H1 (cell line): ENCODE results near the gene TUT7. TPM values are rescaled to one million over a fixed set of nuclear protein-coding genes. Genes with fewer than 3 reads are reported as not detected.

Source experiments
- CTCF ChIA-PET: fragments of 300-600 bp; sonication (Branson Sonifier 250); formaldehyde crosslinking; loops from one replicate; lab custom pipeline; 2021; ENCODE audit not compliant: partially characterized antibody; lab: Charles Lee
- POLR2A ChIA-PET: fragments of 300-600 bp; sonication (Branson Sonifier 250); formaldehyde crosslinking; loops from one replicate; lab custom pipeline; 2021; ENCODE audit warnings: inconsistent platforms; ENCODE audit not compliant: partially characterized antibody; lab: Charles Lee
- DNase-seq, 2 experiments: peaks; one replicate each; pipeline versions ENCODE4 v3.0.0 to v3.0.0-alpha.2; 2010 to 2022; ENCODE audit warnings: low spot score in 2 of 2, low read depth in 1 of 2, mixed read lengths in 1 of 2
- FAIRE-seq: peaks from 2 replicates; lab custom pipeline; 2011; peaks lifted over from hg19 to GRCh38; lab: Jason Lieb, UNC
- H2AFZ ChIP-seq: 2 replicates; pipeline ENCODE4 v1.8.1; 2012; ENCODE audit warnings: low read length, inconsistent platforms
- H2AK5ac ChIP-seq: 2 replicates; pipeline ENCODE4 v1.6.1; 2013; ENCODE audit warnings: low read depth, low read length
- H2BK120ac ChIP-seq: replicated peaks from 2 replicates; pipeline ENCODE3; 2013; ENCODE audit warnings: low read depth, low read length, inconsistent platforms
- H2BK12ac ChIP-seq: 2 replicates; pipeline ENCODE4 v1.6.1; 2013; ENCODE audit warnings: low read depth, low read length
- H2BK15ac ChIP-seq: 2 replicates; pipeline ENCODE4 v1.6.1; 2013; ENCODE audit warnings: low read length
- H2BK20ac ChIP-seq: 2 replicates; pipeline ENCODE4 v1.6.1; 2013; ENCODE audit warnings: low read length
- H2BK5ac ChIP-seq: 2 replicates; pipeline ENCODE4 v1.6.1; 2013; ENCODE audit warnings: low read depth, low read length
- H3K14ac ChIP-seq: 2 replicates; pipeline ENCODE4 v1.6.1; 2013; ENCODE audit warnings: inconsistent platforms; ENCODE audit not compliant: insufficient read length
- H3K18ac ChIP-seq: 2 replicates; pipeline ENCODE4 v1.6.1; 2013; ENCODE audit warnings: low read length; ENCODE audit errors: extremely low read depth
- H3K23ac ChIP-seq: 2 replicates; pipeline ENCODE4 v1.6.1; 2013; ENCODE audit warnings: inconsistent platforms; ENCODE audit not compliant: insufficient read length
- H3K23me2 ChIP-seq: 2 replicates; pipeline ENCODE4 v1.6.1; 2013; ENCODE audit warnings: low read depth, low read length
- H3K27ac ChIP-seq: 2 replicates; pipeline ENCODE4 v1.6.1; 2011; ENCODE audit warnings: low read depth, low read length, inconsistent platforms
- H3K27me3 ChIP-seq, 4 experiments: replicated peaks in 1 of 4; 1 replicate in 1 of 4; 2 replicates in 3 of 4; pipeline versions ENCODE4 v1.6.1 to v1.8.1; 2011 to 2013; ENCODE audit warnings: low read length in 3 of 4, mild to moderate bottlenecking in 3 of 4, inconsistent platforms in 2 of 4, mixed read lengths in 2 of 4, moderate library complexity in 1 of 4; ENCODE audit not compliant: control insufficient read depth in 3 of 4, insufficient read depth in 3 of 4; ENCODE audit errors: extremely low read depth in 1 of 4
- H3K36me3 ChIP-seq, 4 experiments: 2 replicates each; pipeline versions ENCODE4 v1.6.1 to v1.8.1; 2011 to 2013; ENCODE audit warnings: mild to moderate bottlenecking in 4 of 4, low read length in 3 of 4, moderate library complexity in 2 of 4, control low read depth in 1 of 4, inconsistent platforms in 1 of 4; ENCODE audit not compliant: insufficient read depth in 4 of 4, control insufficient read depth in 2 of 4
- H3K4ac ChIP-seq: replicated peaks from 2 replicates; pipeline ENCODE3; 2013; ENCODE audit warnings: low read length, low read depth, mixed read lengths, inconsistent platforms; ENCODE audit not compliant: insufficient read length
- H3K4me1 ChIP-seq, 4 experiments: replicated peaks in 1 of 4; 1 replicate in 1 of 4; 2 replicates in 3 of 4; pipeline versions ENCODE4 v1.6.1 to v1.8.1; 2011 to 2013; ENCODE audit warnings: low read length in 3 of 4, inconsistent platforms in 2 of 4, mixed read lengths in 1 of 4; ENCODE audit not compliant: insufficient read depth in 4 of 4, control insufficient read depth in 3 of 4
- H3K4me2 ChIP-seq, 2 experiments: 2 replicates each; pipeline versions ENCODE4 v1.6.1 to v1.8.1; 2011 to 2013; ENCODE audit warnings: low read depth in 2 of 2, low read length in 2 of 2, control low read depth in 1 of 2, inconsistent platforms in 1 of 2, mild to moderate bottlenecking in 1 of 2; ENCODE audit not compliant: insufficient read depth in 1 of 2
- H3K4me3 ChIP-seq, 4 experiments: fragments of 200-600, 300-600 bp in 1 of 4; sonication (generic), shearing (Covaris generic), sonication (Bioruptor Twin) in 1 of 4; 2 replicates each; pipeline versions ENCODE4 v1.5.1 to v1.8.1; 2011 to 2016; ENCODE audit warnings: low read length in 4 of 4, low read depth in 3 of 4, control low read depth in 2 of 4, inconsistent platforms in 2 of 4, mild to moderate bottlenecking in 2 of 4, mixed read lengths in 1 of 4, moderate library complexity in 1 of 4; ENCODE audit not compliant: insufficient read depth in 2 of 4; ENCODE audit errors: extremely low read depth in 1 of 4
- H3K56ac ChIP-seq: replicated peaks from 2 replicates; pipeline ENCODE3; 2013; ENCODE audit warnings: low read depth, mild to moderate bottlenecking, mixed read lengths, low read length, inconsistent platforms; ENCODE audit not compliant: insufficient read length
- H3K79me1 ChIP-seq: 2 replicates; pipeline ENCODE4 v1.6.1; 2013; ENCODE audit warnings: low read depth, low read length, control low read depth
- H3K79me2 ChIP-seq, 2 experiments: 2 replicates each; pipeline versions ENCODE4 v1.6.1 to v1.8.1; 2012 to 2013; ENCODE audit warnings: low read length in 2 of 2, mild to moderate bottlenecking in 2 of 2, inconsistent platforms in 1 of 2; ENCODE audit not compliant: insufficient read depth in 2 of 2, control insufficient read depth in 1 of 2
- H3K9ac ChIP-seq, 4 experiments: replicated peaks in 1 of 4; 1 replicate in 1 of 4; 2 replicates in 3 of 4; pipeline versions ENCODE4 v1.6.1 to v1.8.1; 2011 to 2013; ENCODE audit warnings: low read depth in 3 of 4, low read length in 3 of 4, control low read depth in 2 of 4, mild to moderate bottlenecking in 2 of 4, moderate library complexity in 2 of 4, inconsistent platforms in 1 of 4; ENCODE audit errors: extremely low read depth in 1 of 4
- H3K9me3 ChIP-seq, 2 experiments: 2 replicates each; pipeline versions ENCODE4 v1.6.1 to v1.8.1; 2012 to 2013; ENCODE audit warnings: mild to moderate bottlenecking in 2 of 2, moderate library complexity in 2 of 2, control low read depth in 1 of 2, inconsistent platforms in 1 of 2, low read depth in 1 of 2, low read length in 1 of 2, mixed read lengths in 1 of 2; ENCODE audit not compliant: insufficient read depth in 2 of 2
- H4K20me1 ChIP-seq, 2 experiments: replicated peaks in 1 of 2; 2 replicates each; pipeline versions ENCODE3 to v1.8.1; 2011 to 2013; ENCODE audit warnings: inconsistent platforms in 2 of 2, low read length in 2 of 2, mild to moderate bottlenecking in 1 of 2; ENCODE audit not compliant: insufficient read depth in 2 of 2, control insufficient read depth in 1 of 2
- H4K5ac ChIP-seq: 2 replicates; pipeline ENCODE4 v1.6.1; 2013; ENCODE audit warnings: low read length, low read depth, mixed read lengths, inconsistent platforms; ENCODE audit not compliant: insufficient read length
- H4K8ac ChIP-seq: 2 replicates; pipeline ENCODE4 v1.8.0; 2013; ENCODE audit warnings: mild to moderate bottlenecking, moderate library complexity, low read length, inconsistent platforms; ENCODE audit not compliant: insufficient read depth; ENCODE audit errors: extremely low read depth
- H4K91ac ChIP-seq: replicated peaks from 2 replicates; pipeline ENCODE3; 2013; ENCODE audit warnings: low read length, mixed read lengths, inconsistent platforms; ENCODE audit not compliant: insufficient read length
- ATF2 ChIP-seq: IDR thresholded peaks from 2 replicates; pipeline ENCODE4 v1.6.1; 2012; ENCODE audit warnings: low read length, inconsistent platforms
- BACH1 ChIP-seq: IDR thresholded peaks from 2 replicates; pipeline ENCODE4 v1.6.1; 2012; ENCODE audit warnings: low read length, improper control_type of control experiment
- CHD2 ChIP-seq: IDR thresholded peaks from 2 replicates; pipeline ENCODE4 v1.6.1; 2012; ENCODE audit warnings: low read length, improper control_type of control experiment
- EZH2 ChIP-seq: fragments of 200-600 bp; sonication (generic); IDR thresholded peaks from 2 replicates; pipeline ENCODE4 v1.7.1; 2012; ENCODE audit warnings: low read depth, mild to moderate bottlenecking, moderate library complexity, low read length, inconsistent platforms; ENCODE audit not compliant: severe bottlenecking
- JUND ChIP-seq: IDR thresholded peaks from 2 replicates; pipeline ENCODE4 v1.6.1; 2011; ENCODE audit warnings: mild to moderate bottlenecking, improper control_type of control experiment, low read length
- KDM4A ChIP-seq: IDR thresholded peaks from one replicate; pipeline ENCODE4 v1.7.1; 2012; ENCODE audit warnings: low read depth, mild to moderate bottlenecking, moderate library complexity, low read length, inconsistent platforms; ENCODE audit not compliant: severe bottlenecking
- POLR2A ChIP-seq, 2 experiments: IDR thresholded peaks; 1 replicate in 1 of 2; 2 replicates in 1 of 2; pipeline ENCODE4 v1.6.1; 2011; ENCODE audit warnings: low read depth in 2 of 2, low read length in 2 of 2, mild to moderate bottlenecking in 2 of 2; ENCODE audit errors: control extremely low read depth in 1 of 2
- SIN3A ChIP-seq, 2 experiments: IDR thresholded peaks in 1 of 2; conservative IDR thresholded peaks in 1 of 2; 2 replicates each; pipeline ENCODE4 v1.6.1; 2011 to 2012; ENCODE audit warnings: low read length in 2 of 2, improper control_type of control experiment in 1 of 2, low read depth in 1 of 2, mild to moderate bottlenecking in 1 of 2
- SIX5 ChIP-seq: IDR thresholded peaks from 2 replicates; pipeline ENCODE4 v1.6.1; 2011; ENCODE audit warnings: mild to moderate bottlenecking, low read depth, low read length
- TEAD4 ChIP-seq: IDR thresholded peaks from 2 replicates; pipeline ENCODE4 v1.6.1; 2012; ENCODE audit warnings: low read depth, low read length, inconsistent platforms, mixed read lengths
- USF2 ChIP-seq: IDR thresholded peaks from 2 replicates; pipeline ENCODE4 v1.6.1; 2011; ENCODE audit warnings: low read length, improper control_type of control experiment
- WGBS, 2 experiments: shearing (Covaris generic) in 1 of 2; methylation state at CpG; one replicate each; pipeline versions ENCODE4 v1.1.6 to v1.1.7; 2013 to 2015; ENCODE audit warnings: low lambda C conversion rate in 2 of 2, mixed read lengths in 2 of 2, inconsistent platforms in 1 of 2, low coverage in 1 of 2, missing lambda C conversion rate in 1 of 2; ENCODE audit not compliant: insufficient replicate concordance in 2 of 2, insufficient coverage in 1 of 2, insufficient read length in 1 of 2; ENCODE audit errors: extremely low coverage in 1 of 2, missing lambda C conversion rate in 1 of 2; 5-methylcytosine and 5-hydroxymethylcytosine counted together
- polyA plus RNA-seq, 7 experiments: library from polyadenylated mRNA; depleted of rRNA in 3 of 7; stranded (reverse) in 5 of 7; unstranded in 2 of 7; fragments of >200 nt in 5 of 7; fragments of 200-250 nt in 2 of 7; gene quantifications; 1 replicate in 5 of 7; 2 replicates in 1 of 7; 4 replicates in 1 of 7; pipeline versions ENCODE4 v1.2.1 to v1.2.3, GENCODE V29; 2011 to 2013; ENCODE audit warnings: missing spikeins in 2 of 7, mixed read lengths in 2 of 7
- total RNA-seq: library from RNA; stranded (reverse); fragmentation: NEBNext Ultra II Directional; extraction: Animal tissue kit (Norgen Biotek cat#: 25700); gene quantifications from 2 replicates; pipeline ENCODE4 v1.2.1, GENCODE V29; 2021

TUT7 gene
- total and polyA plus RNA-seq, 2 of the 8 experiments (the other 6 are each of a cell fraction or from before 2014, with no cell fraction given), result 4.8 to 19.3 TPM

- no peak overlapping the region for H2AFZ ChIP-seq
- no peak for TF ChIP-seq KDM4A
- no peak for TF ChIP-seq EZH2
- TF ChIP-seq BACH1, result no peak
- TF ChIP-seq USF2, result no peak
- TF ChIP-seq JUND, result no peak
- no peak for TF ChIP-seq SIN3A (conservative IDR thresholded peaks at IDR 0.05 in 1 of 2, IDR thresholded peaks at IDR 0.05 in 1 of 2; ENCODE audit: low read depth in 1 of 2, low read length in 2 of 2)
- TF ChIP-seq POLR2A (IDR thresholded peaks at IDR 0.05; ENCODE audit: control extremely low read depth in 1 of 2, low read depth in 2 of 2, low read length in 2 of 2), result no peak
- TF ChIP-seq ATF2, result no peak
- no peak for TF ChIP-seq TEAD4
- TF ChIP-seq CHD2, result no peak
- no peak for TF ChIP-seq SIX5
Observed at GRCh38 chr9:86322973-86323644, 31.1 kb downstream of the TUT7 start.

More at GRCh38 chr9:86322973-86323644, 31.1 kb downstream of the TUT7 start:
- H3K4me1 ChIP-seq, result peaks cover 0 to 7% (median 1%) of the 10 kb centered on the region in 4 experiments; a peak in 2 of 7 replicates
- no peak overlapping the region for H4K5ac ChIP-seq
- H2BK120ac ChIP-seq, result no peak overlapping the region
- no peak overlapping the region for H3K9ac ChIP-seq
- no peak overlapping the region for H2AK5ac ChIP-seq
- no peak overlapping the region for H4K91ac ChIP-seq
- 85% methylated on average over 8 of the region's 8 CpGs; no CpG with 5 or more reads in 1 of the 2 experiments for WGBS, 2 experiments
- no peak overlapping the region for H3K27ac ChIP-seq
- no peak overlapping the region for H3K14ac ChIP-seq
- H4K8ac ChIP-seq, result no peak overlapping the region
- H2BK12ac ChIP-seq, result no peak overlapping the region
- no peaks in the 10 kb centered on the region for H3K23me2 ChIP-seq
- CTCF ChIA-PET, result no interaction called here
- no peak overlapping the region for H3K4me2 ChIP-seq
- POLR2A ChIA-PET, result no interaction called here
- DNase-seq, result no peak
- H3K23ac ChIP-seq, result no peak overlapping the region
- H3K18ac ChIP-seq, result no peak overlapping the region
- H2BK20ac ChIP-seq, result no peak overlapping the region
- H3K4me3 ChIP-seq, result no peak overlapping the region
- H3K36me3 ChIP-seq, result peaks cover 8 to 83% (median 40%) of the 10 kb centered on the region in 4 experiments
- H3K9me3 ChIP-seq, result no peaks in the 10 kb centered on the region
- H2BK15ac ChIP-seq, result no peak overlapping the region
- no peak overlapping the region for H3K4ac ChIP-seq
- no peak for FAIRE-seq
- no peaks in the 10 kb centered on the region for H3K79me2 ChIP-seq
- H3K27me3 ChIP-seq, result no peaks in the 10 kb centered on the region
- H3K79me1 ChIP-seq, result no peaks in the 10 kb centered on the region
- H3K56ac ChIP-seq, result no peak overlapping the region
- H2BK5ac ChIP-seq, result no peak overlapping the region
- peaks cover 2 to 7% of the 10 kb centered on the region in 2 experiments for H4K20me1 ChIP-seq
